HepG2 (cell line): Measurements from ENCODE around the gene LRRC3C. TPM values are rescaled to one million over a fixed set of nuclear protein-coding genes. Genes with fewer than 3 reads are reported as not detected.
A peak's percentile ranks its signal among the peaks of the same experiment; 100 is the strongest.

Experiments used
- ATAC-seq: fragments of 200-7000 bp; cut with Tn5 transposase; 3 replicates; pipeline ENCODE4 v1.9.1; 2020; ENCODE audit warnings: mild to moderate bottlenecking, moderate library complexity
- Bru-seq: library from RNA; stranded (reverse); fragments of 400-500 nt; gene quantifications from one replicate; lab custom pipeline; 2021; lab: Mats Ljungman, UMichigan
- BruChase-seq, 2 experiments: library from RNA; stranded (reverse); fragments of 400-500 nt; gene quantifications; one replicate each; lab custom pipeline; 2021; lab: Mats Ljungman, UMichigan
- BruUV-seq: library from RNA; stranded (reverse); fragments of 400-500 nt; replicated peaks from 2 replicates; lab custom pipeline; 2021; lab: Mats Ljungman, UMichigan
- CTCF ChIA-PET: fragments of 300-600 bp; formaldehyde crosslinking; extraction: SDS; loops from one replicate; lab custom pipeline; 2021; ENCODE audit warnings: low total read pairs, inconsistent platforms, low intra/inter-chr PET ratio; lab: Yijun Ruan, JAX
- POLR2A ChIA-PET: fragments of 350-600 bp; sonication (Branson Sonifier 250); formaldehyde crosslinking; loops from one replicate; lab custom pipeline; 2020; ENCODE audit warnings: antibody characterized with exemption, inconsistent platforms; lab: Yijun Ruan, JAX
- DNase-seq: peaks from one replicate; pipeline ENCODE4 v3.0.0-alpha.2; 2015; ENCODE audit warnings: low spot score
- FAIRE-seq: peaks from 3 replicates; lab custom pipeline; 2011; peaks lifted over from hg19 to GRCh38; lab: Jason Lieb, UNC
- H2AFZ ChIP-seq: one replicate; pipeline ENCODE4 v1.6.1; 2011; ENCODE audit warnings: low read length, inconsistent platforms
- H3K27ac ChIP-seq: fragments of 300-600 bp; 3 replicates; pipeline ENCODE4 v1.8.0; 2011; ENCODE audit warnings: mixed run types, mild to moderate bottlenecking, mixed read lengths, low read length, inconsistent platforms; ENCODE audit not compliant: insufficient read depth; ENCODE audit errors: extremely low read length
- H3K27me3 ChIP-seq, 2 experiments: fragments of 200-600 bp in 1 of 2; 2 replicates in 1 of 2; 3 replicates in 1 of 2; pipeline versions ENCODE4 v1.6.0 to v1.8.0; 2011; ENCODE audit warnings: low read length in 2 of 2, mild to moderate bottlenecking in 2 of 2, moderate library complexity in 2 of 2, inconsistent platforms in 1 of 2; ENCODE audit not compliant: insufficient read depth in 2 of 2, control insufficient read depth in 1 of 2
- H3K36me3 ChIP-seq, 2 experiments: fragments of 200-600 bp in 1 of 2; replicated peaks in 1 of 2; 2 replicates in 1 of 2; 3 replicates in 1 of 2; pipeline versions ENCODE4 v1.5.1 to v1.8.0; 2011; ENCODE audit warnings: low read length in 2 of 2, inconsistent platforms in 1 of 2; ENCODE audit not compliant: insufficient read depth in 2 of 2, control insufficient read depth in 1 of 2
- H3K4me1 ChIP-seq: 2 replicates; pipeline ENCODE4 v1.5.1; 2012; ENCODE audit warnings: low read length, inconsistent platforms; ENCODE audit not compliant: insufficient read depth
- H3K4me2 ChIP-seq: 2 replicates; pipeline ENCODE4 v1.6.0; 2011; ENCODE audit warnings: low read depth, low read length, inconsistent platforms
- H3K4me3 ChIP-seq, 3 experiments: fragments of 200-600 bp in 1 of 3; sonication (generic), shearing (Covaris generic) in 1 of 3; replicated peaks in 1 of 3; 2 replicates each; pipeline ENCODE4 v1.5.1; 2011 to 2016; ENCODE audit warnings: low read length in 3 of 3, inconsistent platforms in 2 of 3, low read depth in 2 of 3, mild to moderate bottlenecking in 2 of 3, control low read depth in 1 of 3, mixed read lengths in 1 of 3; ENCODE audit not compliant: insufficient read depth in 1 of 3
- H3K79me2 ChIP-seq: one replicate; pipeline ENCODE4 v1.6.1; 2011; ENCODE audit warnings: low read length, inconsistent platforms; ENCODE audit not compliant: insufficient read depth
- H3K9ac ChIP-seq: 2 replicates; pipeline ENCODE4 v1.6.0; 2011; ENCODE audit warnings: mild to moderate bottlenecking, low read depth, low read length, inconsistent platforms; ENCODE audit not compliant: insufficient read depth
- H3K9me3 ChIP-seq: 2 replicates; pipeline ENCODE4 v1.5.1; 2012; ENCODE audit warnings: mild to moderate bottlenecking, low read length
- H4K20me1 ChIP-seq: 2 replicates; pipeline ENCODE4 v1.6.0; 2011; ENCODE audit warnings: inconsistent platforms, mild to moderate bottlenecking, low read length, moderate library complexity; ENCODE audit not compliant: insufficient read depth
- DMTF1 ChIP-seq: sonication (generic); formaldehyde crosslinking; IDR thresholded peaks from 2 replicates; pipeline ENCODE4 v1.4.0; 2020; ENCODE audit warnings: mild to moderate bottlenecking, missing genetic modification reagents
- HMG20B ChIP-seq: conservative IDR thresholded peaks from 2 replicates; pipeline ENCODE4 v1.6.1; 2016; ENCODE audit warnings: missing genetic modification reagents, missing compliant biosample characterization
- MBNL3 ChIP-seq: fragments of 250-450 bp; sonication (Bioruptor Pico); conservative IDR thresholded peaks from 2 replicates; pipeline ENCODE4 v1.8.0; 2022; ENCODE audit warnings: mild to moderate bottlenecking, inconsistent platforms
- NFIB ChIP-seq: sonication (generic); formaldehyde crosslinking; IDR thresholded peaks from 2 replicates; pipeline ENCODE4 v1.9.0; 2021; ENCODE audit warnings: missing genetic modification reagents, mild to moderate bottlenecking, borderline replicate concordance
- NR1H2 ChIP-seq: sonication (generic); formaldehyde crosslinking; IDR thresholded peaks from 2 replicates; pipeline ENCODE4 v1.8.1; 2022; ENCODE audit warnings: low read depth, missing genetic modification reagents, borderline replicate concordance
- POLR2AphosphoS2 ChIP-seq: IDR thresholded peaks from 2 replicates; pipeline ENCODE4 v1.6.1; 2011; ENCODE audit warnings: low read depth, low read length, improper control_type of control experiment
- PPARG ChIP-seq: conservative IDR thresholded peaks from 2 replicates; pipeline ENCODE4 v1.6.1; 2016; ENCODE audit warnings: missing biosample characterization, missing genetic modification reagents
- SAFB2 ChIP-seq: sonication (generic); formaldehyde crosslinking; IDR thresholded peaks from 2 replicates; pipeline ENCODE4 v1.5.1; 2020; ENCODE audit warnings: missing genetic modification reagents, low read depth, mild to moderate bottlenecking, borderline replicate concordance
- SATB2 ChIP-seq: sonication (generic); formaldehyde crosslinking; IDR thresholded peaks from 2 replicates; pipeline ENCODE4 v1.5.0; 2020; ENCODE audit warnings: missing genetic modification reagents
- SP2 ChIP-seq: sonication (generic); formaldehyde crosslinking; IDR thresholded peaks from 2 replicates; pipeline ENCODE4 v1.5.1; 2020; ENCODE audit warnings: mild to moderate bottlenecking, missing genetic modification reagents
- THYN1 ChIP-seq: sonication (generic); formaldehyde crosslinking; IDR thresholded peaks from 2 replicates; pipeline ENCODE4 v1.8.1; 2023; ENCODE audit warnings: low read depth, mild to moderate bottlenecking, moderate library complexity, missing genetic modification reagents, borderline replicate concordance
- ZBTB42 ChIP-seq: sonication (generic); formaldehyde crosslinking; IDR thresholded peaks from 2 replicates; pipeline ENCODE4 v1.5.0; 2020; ENCODE audit warnings: mild to moderate bottlenecking, missing genetic modification reagents
- ZBTB7B ChIP-seq: sonication (generic); formaldehyde crosslinking; IDR thresholded peaks from 2 replicates; pipeline ENCODE4 v1.4.0; 2020; ENCODE audit warnings: missing genetic modification reagents
- ZNF101 ChIP-seq: sonication (generic); formaldehyde crosslinking; IDR thresholded peaks from 2 replicates; pipeline ENCODE4 v1.4.0; 2020; ENCODE audit warnings: mild to moderate bottlenecking, low read depth, missing genetic modification reagents, borderline replicate concordance
- ZNF562 ChIP-seq: sonication (generic); formaldehyde crosslinking; IDR thresholded peaks from 2 replicates; pipeline ENCODE4 v1.8.0; 2022; ENCODE audit warnings: missing genetic modification reagents, borderline replicate concordance
- ZNF607 ChIP-seq: sonication (generic); formaldehyde crosslinking; IDR thresholded peaks from 2 replicates; pipeline ENCODE4 v1.5.1; 2020; ENCODE audit warnings: missing genetic modification reagents, mild to moderate bottlenecking, borderline replicate concordance
- ZNF772 ChIP-seq: sonication (generic); formaldehyde crosslinking; IDR thresholded peaks from 2 replicates; pipeline ENCODE4 v1.5.0; 2020; ENCODE audit warnings: mild to moderate bottlenecking, missing genetic modification reagents
- WGBS: methylation state at CpG from one replicate; pipeline ENCODE4 v1.1.6; 2017; ENCODE audit warnings: low lambda C conversion rate; 5-methylcytosine and 5-hydroxymethylcytosine counted together
- in situ Hi-C: cut with HindIII; loops from 2 replicates; pipeline ENCODE4 v1.10.0; 2017; ENCODE audit warnings: low pct_unique_long_range_greater_than_20kb; ENCODE audit not compliant: extremely low pct_ligation_motif_present
- intact Hi-C: fragments of 100-400 bp; cut with micrococcal nuclease; formaldehyde crosslinking; loops from one replicate; pipeline ENCODE4 v1.10.0; 2022; ENCODE audit not compliant: unreplicated experiment
- long read RNA-seq, 2 experiments: library from RNA in 1 of 2; library from polyadenylated mRNA in 1 of 2; stranded (forward) in 1 of 2; unstranded in 1 of 2; transcript quantifications; one replicate each; pipeline ENCODE4 v2.0.0, GENCODE V29; 2019 to 2022
- polyA minus RNA-seq, 3 experiments: library from RNA; depleted of rRNA, polyadenylated mRNA; stranded (reverse); fragments of >200 nt; gene quantifications; 2 replicates each; pipeline ENCODE4 v1.2.3, GENCODE V29; 2011; ENCODE audit warnings: low replicate concordance in 1 of 3
- polyA plus RNA-seq, 8 experiments: library from polyadenylated mRNA; depleted of rRNA in 3 of 8; stranded (reverse) in 7 of 8; unstranded in 1 of 8; fragments of >200 nt; fragmentation: Illumina TruSeq in 4 of 8; extraction: Trizol in 4 of 8; gene quantifications; 2 replicates each; pipeline versions ENCODE4 v1.2.1 to v1.2.3, GENCODE V29; 2011 to 2016; ENCODE audit warnings: low read depth in 4 of 8, missing spikeins in 1 of 8, mixed read lengths in 1 of 8; ENCODE audit not compliant: insufficient read depth in 1 of 8
- total RNA-seq, 5 experiments: library from RNA; depleted of rRNA; stranded (reverse); fragments of >200 nt; fragmentation: Illumina TruSeq; extraction: Trizol; gene quantifications; 2 replicates each; pipeline ENCODE4 v1.2.3, GENCODE V29; 2016; ENCODE audit warnings: low read depth in 1 of 5

LRRC3C gene
- total RNA-seq (2016; rRNA removed; fragmentation: Illumina TruSeq; extraction: Trizol) = not detected in 2 replicates
- total RNA-seq (2016; cell fraction: cytosol; rRNA removed; fragmentation: Illumina TruSeq; extraction: Trizol; ENCODE audit: low read depth) = not detected in 2 replicates
- not detected in 2 replicates for total RNA-seq (2016; cell fraction: insoluble cytoplasmic fraction; rRNA removed; fragmentation: Illumina TruSeq; extraction: Trizol)
- not detected in 2 replicates for total RNA-seq (2016; cell fraction: membrane; rRNA removed; fragmentation: Illumina TruSeq; extraction: Trizol)
- total RNA-seq (2016; cell fraction: nucleus; rRNA removed; fragmentation: Illumina TruSeq; extraction: Trizol) = not detected in 2 replicates
- 0.10 and 0.17 TPM in 2 replicates for polyA plus RNA-seq (2011; rRNA removed)
- 0.11 TPM in 1 of 2 replicates, not detected in the other for polyA plus RNA-seq (2011; cell fraction: cytosol; rRNA removed)
- not detected in 2 replicates for polyA plus RNA-seq (2011; cell fraction: nucleus; rRNA removed)
- not detected in 2 replicates for polyA plus RNA-seq (2012)
- polyA plus RNA-seq (2016; cell fraction: cytosol; fragmentation: Illumina TruSeq; extraction: Trizol; ENCODE audit: low read depth) = not detected in 2 replicates
- not detected in 2 replicates for polyA plus RNA-seq (2016; cell fraction: insoluble cytoplasmic fraction; fragmentation: Illumina TruSeq; extraction: Trizol; ENCODE audit: low read depth)
- polyA plus RNA-seq (2016; cell fraction: membrane; fragmentation: Illumina TruSeq; extraction: Trizol; ENCODE audit: low read depth) = not detected in 2 replicates
- polyA plus RNA-seq (2016; cell fraction: nucleus; fragmentation: Illumina TruSeq; extraction: Trizol; ENCODE audit: insufficient read depth, low read depth) = not detected in 2 replicates
- polyA minus RNA-seq (2011; rRNA and poly(A)+ RNA removed; ENCODE audit: low replicate concordance) = 0.24 TPM in 1 of 2 replicates, not detected in the other
- not detected in 2 replicates for polyA minus RNA-seq (2011; cell fraction: cytosol; rRNA and poly(A)+ RNA removed)
- polyA minus RNA-seq (2011; cell fraction: nucleus; rRNA and poly(A)+ RNA removed) = not detected in 2 replicates
- not detected for Bru-seq, nascent RNA
- BruChase-seq, experiment 1, labeled RNA remaining after a 6-hour chase = percentile 21 among the genes with signal in this experiment
- percentile 23 among the genes with signal in this experiment for BruChase-seq, experiment 2, labeled RNA remaining after a 2-hour chase
- long read RNA-seq, experiment 1 = 0 reads
- long read RNA-seq, experiment 2 = 0 reads

GRCh38 chr17:39927101-39927928 lies at the start of gene LRRC3C, which contains the start of gene ORMDL3:
LRRC3C (plus strand) TSS chr17:39927732; CDS start chr17:39941524, 13,792 bp downstream.
ORMDL3 (minus strand) TSS chr17:39927601; CDS start chr17:39924203, 3,398 bp downstream.
- BruUV-seq = no TSS peak
- H4K20me1 ChIP-seq = peaks cover 5% of the 10 kb centered on the region; the same call in 1 of the 2 replicates
- H2AFZ ChIP-seq = peak within 1 kb of the TSS; percentile 86
- H3K9me3 ChIP-seq = no peaks in the 10 kb centered on the region
- intact Hi-C loops (loop anchor here (1.0 to 10.0 kb wide), 3 partner anchors 11 to 177 kb away; partner anchors contain the start of genes NR1D1 and PSMD3), in situ Hi-C loops (no loop called here)
- peak within 1 kb of the TSS; percentile 97 for H3K4me2 ChIP-seq
- peak within 1 kb of the TSS; percentile 72 to 96 (median 90) for H3K4me3 ChIP-seq
- DNase-seq = peak; percentile 94
- ChIA-PET POLR2A (interaction anchor here (0.8 to 5.3 kb wide), 15 partner anchors 9 to 399 kb away, joined by 3 to 47 read pairs (median 4); partner anchors contain the start of genes GSDMB and PSMD3), CTCF (interaction anchor here (1.0 kb wide), 1 partner anchor 56 kb away, joined by 3 read pairs; no protein-coding TSS in a partner anchor)
- peak; percentile 78 for FAIRE-seq
- peaks cover 65% of the 10 kb centered on the region for H3K4me1 ChIP-seq
- ATAC-seq = peak; percentile 71
- H3K9ac ChIP-seq = peak within 1 kb of the TSS; percentile 90
- H3K27me3 ChIP-seq = no peaks in the 10 kb centered on the region; a peak in 1 of 5 replicates
- H3K36me3 ChIP-seq = peaks cover 12 to 18% of the 10 kb centered on the region in 2 experiments
- peak within 1 kb of the TSS; percentile 93 for H3K27ac ChIP-seq
- H3K79me2 ChIP-seq = peaks cover 46% of the 10 kb centered on the region
- WGBS = 3% methylated on average over 58 of the region's 72 CpGs
- TF ChIP-seq ZNF772 (CRISPR knock-in tag) (no peak), HMG20B (CRISPR knock-in tag) (peak; percentile 50; the same call in 1 of the 2 replicates), SATB2 (no peak), ZBTB7B (CRISPR knock-in tag) (no peak), POLR2AphosphoS2 (no peak), SP2 (CRISPR knock-in tag) (no peak; the same call in 1 of the 2 replicates), SAFB2 (no peak), NR1H2 (CRISPR knock-in tag) (no peak; the same call in 1 of the 2 replicates), ZBTB42 (CRISPR knock-in tag) (no peak), NFIB (no peak), THYN1 (CRISPR knock-in tag) (no peak), ZNF101 (CRISPR knock-in tag) (no peak; the same call in 1 of the 2 replicates), PPARG (CRISPR knock-in tag) (peak; percentile 77), ZNF607 (CRISPR knock-in tag) (peak; percentile 28; the same call in 1 of the 2 replicates), ZNF562 (CRISPR knock-in tag) (no peak), DMTF1 (CRISPR knock-in tag) (no peak), MBNL3 (no peak)
